ENCODE measurements around the gene SATB2. TPM values are rescaled to one million over a fixed set of nuclear protein-coding genes. Genes with fewer than 3 reads are reported as not detected.

SATB2 gene
- total and polyA plus RNA-seq, 10 donors, result 0.39 to 3.0 (median 2.6) TPM

DNA sequence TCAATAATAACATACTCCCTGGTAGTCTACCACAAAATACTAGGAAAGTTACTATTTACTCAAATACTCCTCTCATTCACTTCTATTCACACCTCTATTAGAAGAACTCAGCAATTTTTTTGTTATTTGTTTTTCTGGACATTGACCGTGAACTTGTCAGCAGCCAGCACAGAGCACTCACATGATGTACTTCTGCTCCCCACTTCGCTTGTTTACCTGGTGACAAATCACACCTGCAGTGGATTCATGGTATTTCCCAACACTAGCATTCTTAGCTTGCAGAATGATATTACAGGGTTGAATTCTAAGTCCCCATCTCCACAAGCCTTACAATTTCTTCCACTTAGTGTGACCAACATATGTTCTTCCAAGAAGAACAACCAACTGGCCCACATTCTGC lies 238.2 kb downstream of the SATB2 start:
- H3K27ac ChIP-seq, result no peak overlapping the region
- H3K27me3 ChIP-seq (replicated peaks in 1 of 7), result no peaks in the 10 kb centered on the region
- intact Hi-C loops (cut with DNase I; ENCODE audit: low total_unique reads), result no loop called here
- H3K9me3 ChIP-seq, result peaks cover 0 to 17% (median 0%) of the 10 kb centered on the region in 8 donors
- no peak for DNase-seq
- TF ChIP-seq POLR2A (IDR thresholded peaks at IDR 0.05) (no peak), POLR2AphosphoS5 (IDR thresholded peaks at IDR 0.05) (no peak)
- TF ChIP-seq, protein P1, sequence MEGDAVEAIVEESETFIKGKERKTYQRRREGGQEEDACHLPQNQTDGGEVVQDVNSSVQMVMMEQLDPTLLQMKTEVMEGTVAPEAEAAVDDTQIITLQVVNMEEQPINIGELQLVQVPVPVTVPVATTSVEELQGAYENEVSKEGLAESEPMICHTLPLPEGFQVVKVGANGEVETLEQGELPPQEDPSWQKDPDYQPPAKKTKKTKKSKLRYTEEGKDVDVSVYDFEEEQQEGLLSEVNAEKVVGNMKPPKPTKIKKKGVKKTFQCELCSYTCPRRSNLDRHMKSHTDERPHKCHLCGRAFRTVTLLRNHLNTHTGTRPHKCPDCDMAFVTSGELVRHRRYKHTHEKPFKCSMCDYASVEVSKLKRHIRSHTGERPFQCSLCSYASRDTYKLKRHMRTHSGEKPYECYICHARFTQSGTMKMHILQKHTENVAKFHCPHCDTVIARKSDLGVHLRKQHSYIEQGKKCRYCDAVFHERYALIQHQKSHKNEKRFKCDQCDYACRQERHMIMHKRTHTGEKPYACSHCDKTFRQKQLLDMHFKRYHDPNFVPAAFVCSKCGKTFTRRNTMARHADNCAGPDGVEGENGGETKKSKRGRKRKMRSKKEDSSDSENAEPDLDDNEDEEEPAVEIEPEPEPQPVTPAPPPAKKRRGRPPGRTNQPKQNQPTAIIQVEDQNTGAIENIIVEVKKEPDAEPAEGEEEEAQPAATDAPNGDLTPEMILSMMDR (IDR thresholded peaks at IDR 0.05 in 8 of 11, conservative IDR thresholded peaks at IDR 0.05 in 3 of 11), result no peak
- no peaks in the 10 kb centered on the region for H3K4me1 ChIP-seq
- H3K4me3 ChIP-seq, result no peak overlapping the region
- H3K36me3 ChIP-seq, result no peaks in the 10 kb centered on the region
- WGBS, 5 donors, result 78 to 83% (median 80%) methylated on average over 2 of the region's 2 CpGs

Data from spleen (tissue), 11 donors.